Prostate gland (tissue), 2 donors: Measurements from ENCODE around the gene DST. TPM values are rescaled to one million over a fixed set of nuclear protein-coding genes. Genes with fewer than 3 reads are reported as not detected.

Experiments used
- DNase-seq: peaks from one replicate; pipeline ENCODE4 v3.0.0-alpha.2; 2019; ENCODE audit warnings: low spot score
- H3K27ac ChIP-seq, 2 donors: fragments of 200-600 bp; sonication (generic); 2 replicates each; pipeline ENCODE4 v1.5.1; 2017 to 2019
- H3K27me3 ChIP-seq: fragments of 200-600 bp; sonication (generic); replicated peaks from 2 replicates; pipeline ENCODE4 v1.5.1; 2019; ENCODE audit not compliant: insufficient read depth
- H3K36me3 ChIP-seq, 2 donors: fragments of 200-600 bp; sonication (generic); 1 replicate in 1 of 2; 2 replicates in 1 of 2; pipeline versions ENCODE4 v1.5.1 to v1.8.1; 2017 to 2019
- H3K4me1 ChIP-seq: fragments of 200-600 bp; sonication (generic); replicated peaks from 2 replicates; pipeline ENCODE4 v1.5.1; 2019
- H3K4me3 ChIP-seq, 2 donors: fragments of 200-600 bp; sonication (generic); 2 replicates each; pipeline ENCODE4 v1.5.1; 2017 to 2019
- H3K9me3 ChIP-seq: fragments of 200-600 bp; sonication (generic); 2 replicates; pipeline ENCODE4 v1.5.1; 2017
- POLR2A ChIP-seq: fragments of 450-650 bp; IDR thresholded peaks from one replicate; pipeline ENCODE4 v1.6.1; 2016; ENCODE audit warnings: antibody characterized with exemption, mild to moderate bottlenecking
- POLR2AphosphoS5 ChIP-seq: sonication (generic); formaldehyde crosslinking; IDR thresholded peaks from one replicate; pipeline ENCODE4 v1.6.1; 2017; ENCODE audit warnings: antibody characterized with exemption
- WGBS: methylation state at CpG from one replicate; pipeline ENCODE4 v1.1.5; 2018; 5-methylcytosine and 5-hydroxymethylcytosine counted together
- intact Hi-C: fragments of 100-400 bp; cut with DNase I; formaldehyde crosslinking; loops from one replicate; pipeline ENCODE4 v1.14.2; 2022
- total RNA-seq, 2 donors: library from RNA; depleted of rRNA; stranded (reverse); fragments of >200 nt; gene quantifications; one replicate each; pipeline ENCODE4 v1.1.0, GENCODE V29; 2016
- TF ChIP-seq, protein P1 (sequence below), 4 experiments: fragments of 200-600 bp in 2 of 4; fragments of 450-650 bp in 2 of 4; sonication (generic) in 2 of 4; IDR thresholded peaks; 1 replicate in 3 of 4; 2 replicates in 1 of 4; pipeline ENCODE4 v1.5.1; 2016 to 2019; ENCODE audit warnings: antibody characterized with exemption in 4 of 4, mild to moderate bottlenecking in 2 of 4, moderate library complexity in 2 of 4

The DST gene
- total RNA-seq, 2 donors from 2014 or later = 131 to 242 TPM

DNA sequence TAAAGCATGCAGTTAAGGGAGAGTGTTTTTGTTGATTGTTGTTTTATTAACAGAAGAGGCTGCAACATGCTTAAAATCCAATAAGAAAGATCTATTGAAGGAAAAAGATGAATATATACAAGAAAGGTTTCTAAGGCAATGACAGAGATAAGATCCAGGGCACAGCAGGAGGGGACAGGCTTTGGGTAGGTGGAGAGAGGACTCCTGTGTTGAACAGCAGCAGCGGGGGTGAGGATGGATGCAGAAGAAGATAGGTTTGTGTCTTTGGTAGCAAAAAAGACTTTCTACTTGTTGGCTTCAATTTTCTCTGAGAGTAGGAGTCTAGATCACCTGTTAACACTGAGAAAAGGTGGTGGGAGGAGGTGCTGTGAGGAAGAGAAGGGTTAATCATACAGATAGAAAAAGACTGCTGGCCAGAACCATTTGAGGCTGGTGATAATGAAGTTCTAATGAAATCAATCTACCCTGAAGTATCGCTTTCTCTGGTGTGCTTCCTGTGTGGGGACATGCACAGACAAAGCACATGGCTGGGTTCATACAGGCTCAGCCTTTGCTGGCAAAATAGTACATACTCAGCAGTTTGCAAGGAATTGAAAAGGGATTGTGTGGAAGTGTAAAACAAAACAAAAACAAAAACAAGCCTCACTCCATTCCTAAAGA is 17.2 kb upstream of the DST start:
- intact Hi-C loops = no loop called here
- no peaks in the 10 kb centered on the region for H3K27me3 ChIP-seq
- WGBS = 49% methylated on average over 2 of the region's 2 CpGs
- peak overlapping the region; percentile 19 to 41 for H3K27ac ChIP-seq
- DNase-seq = no peak
- no peak overlapping the region for H3K4me3 ChIP-seq
- no peaks in the 10 kb centered on the region for H3K4me1 ChIP-seq
- H3K9me3 ChIP-seq = no peaks in the 10 kb centered on the region
- TF ChIP-seq, protein P1, sequence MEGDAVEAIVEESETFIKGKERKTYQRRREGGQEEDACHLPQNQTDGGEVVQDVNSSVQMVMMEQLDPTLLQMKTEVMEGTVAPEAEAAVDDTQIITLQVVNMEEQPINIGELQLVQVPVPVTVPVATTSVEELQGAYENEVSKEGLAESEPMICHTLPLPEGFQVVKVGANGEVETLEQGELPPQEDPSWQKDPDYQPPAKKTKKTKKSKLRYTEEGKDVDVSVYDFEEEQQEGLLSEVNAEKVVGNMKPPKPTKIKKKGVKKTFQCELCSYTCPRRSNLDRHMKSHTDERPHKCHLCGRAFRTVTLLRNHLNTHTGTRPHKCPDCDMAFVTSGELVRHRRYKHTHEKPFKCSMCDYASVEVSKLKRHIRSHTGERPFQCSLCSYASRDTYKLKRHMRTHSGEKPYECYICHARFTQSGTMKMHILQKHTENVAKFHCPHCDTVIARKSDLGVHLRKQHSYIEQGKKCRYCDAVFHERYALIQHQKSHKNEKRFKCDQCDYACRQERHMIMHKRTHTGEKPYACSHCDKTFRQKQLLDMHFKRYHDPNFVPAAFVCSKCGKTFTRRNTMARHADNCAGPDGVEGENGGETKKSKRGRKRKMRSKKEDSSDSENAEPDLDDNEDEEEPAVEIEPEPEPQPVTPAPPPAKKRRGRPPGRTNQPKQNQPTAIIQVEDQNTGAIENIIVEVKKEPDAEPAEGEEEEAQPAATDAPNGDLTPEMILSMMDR (IDR thresholded peaks at IDR 0.05) = no peak
- TF ChIP-seq POLR2AphosphoS5 = no peak
- no peak for TF ChIP-seq POLR2A
- H3K36me3 ChIP-seq = no peaks in the 10 kb centered on the region

DNA sequence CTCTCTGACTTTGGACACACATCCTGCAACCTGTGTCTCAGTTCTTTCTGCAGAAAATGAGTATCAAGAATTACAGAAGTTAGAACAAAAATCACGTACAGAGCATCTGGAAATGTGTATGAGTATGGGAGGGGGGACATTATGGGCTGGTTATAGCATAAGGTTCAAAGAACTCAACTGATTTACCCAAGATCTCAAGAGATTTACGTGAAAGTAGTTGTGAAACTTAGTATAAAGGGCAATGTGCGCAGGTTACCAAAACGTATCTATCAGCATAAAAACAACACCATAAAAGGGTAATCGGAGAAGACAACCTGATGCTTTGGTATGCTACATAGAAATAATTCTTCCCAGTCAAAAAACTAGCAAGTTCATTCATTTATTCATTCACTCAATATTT is 15.6 kb upstream of the DST start:
- Histone ChIP-seq H3K9me3 (no peaks in the 10 kb centered on the region), H3K4me1 (no peaks in the 10 kb centered on the region), H3K27ac (no peak overlapping the region), H3K27me3 (no peaks in the 10 kb centered on the region), H3K36me3 (no peaks in the 10 kb centered on the region), H3K4me3 (no peak overlapping the region)
- WGBS = 89% methylated on average over 5 of the region's 5 CpGs
- intact Hi-C loops = no loop called here
- TF ChIP-seq POLR2AphosphoS5 (no peak), POLR2A (no peak)
- TF ChIP-seq, protein P1 (IDR thresholded peaks at IDR 0.05) = no peak
- DNase-seq = no peak

DNA sequence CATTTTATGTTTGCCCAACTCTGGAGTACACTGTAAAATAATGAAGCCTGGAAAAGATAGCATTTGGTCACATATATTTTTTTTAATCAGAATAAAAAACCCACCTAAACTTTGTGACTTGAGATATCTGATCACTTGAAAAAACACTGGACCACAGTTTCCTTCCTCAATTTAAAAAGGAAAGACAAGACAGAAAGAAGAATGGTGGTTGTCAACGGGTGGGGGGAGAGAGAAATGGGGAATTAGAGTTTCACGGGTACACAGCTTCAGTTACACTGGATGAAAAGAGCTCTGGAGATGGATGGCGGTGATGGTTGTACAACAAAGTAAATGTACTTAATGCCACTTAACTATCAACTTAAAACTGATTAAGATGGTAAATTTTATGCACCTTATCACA is 14.7 kb upstream of the DST start:
- intact Hi-C loops = no loop called here
- WGBS = 60% methylated on average over 3 of the region's 3 CpGs
- DNase-seq = no peak
- no peaks in the 10 kb centered on the region for H3K27me3 ChIP-seq
- no peaks in the 10 kb centered on the region for H3K9me3 ChIP-seq
- H3K27ac ChIP-seq = no peak overlapping the region
- TF ChIP-seq, protein P1 (IDR thresholded peaks at IDR 0.05) = no peak
- TF ChIP-seq POLR2A = no peak
- no peak for TF ChIP-seq POLR2AphosphoS5
- no peaks in the 10 kb centered on the region for H3K36me3 ChIP-seq
- no peaks in the 10 kb centered on the region for H3K4me1 ChIP-seq
- no peak overlapping the region for H3K4me3 ChIP-seq

DNA sequence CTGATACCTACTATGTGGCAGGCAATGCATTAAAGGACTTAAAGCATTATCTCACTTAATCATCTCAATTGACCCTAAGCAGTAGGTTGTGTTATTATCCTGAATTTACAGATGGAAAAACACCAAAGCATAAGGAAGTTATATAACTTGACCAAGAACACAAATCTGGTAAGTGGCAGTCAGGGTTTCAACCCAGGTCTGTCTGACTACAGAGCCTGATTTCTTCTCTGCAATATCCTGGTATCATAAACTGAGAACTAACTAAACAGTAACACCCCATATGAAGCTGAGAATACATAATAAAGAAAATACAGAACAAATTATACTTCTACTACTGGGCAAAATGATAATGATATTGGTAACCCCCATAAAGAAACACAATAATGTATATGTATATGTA is 13.8 kb upstream of the DST start:
- Histone ChIP-seq H3K36me3 (no peaks in the 10 kb centered on the region), H3K9me3 (no peaks in the 10 kb centered on the region)

DNA sequence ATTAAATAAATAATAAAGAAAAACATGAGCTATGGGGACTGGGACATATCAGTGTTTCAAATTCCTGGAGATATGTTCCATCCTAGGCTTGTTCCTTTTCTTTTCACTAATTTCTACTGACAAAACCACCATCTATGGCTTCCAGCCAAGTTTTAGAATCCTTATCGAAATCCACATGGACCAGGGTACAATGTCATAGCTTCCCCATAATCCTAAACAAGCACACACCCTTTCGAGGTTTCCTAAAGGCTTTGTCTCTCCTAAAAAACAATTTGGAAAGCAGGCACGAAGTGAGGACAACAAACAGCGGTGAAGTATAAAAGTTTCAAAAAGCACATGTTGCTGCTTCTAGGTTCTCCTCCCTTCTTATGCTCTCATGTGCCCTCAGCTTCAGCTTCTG is 13.3 kb upstream of the DST start:
- Histone ChIP-seq H3K27ac (no peak overlapping the region), H3K36me3 (no peaks in the 10 kb centered on the region), H3K9me3 (no peaks in the 10 kb centered on the region), H3K27me3 (no peaks in the 10 kb centered on the region), H3K4me3 (no peak overlapping the region), H3K4me1 (no peaks in the 10 kb centered on the region)
- intact Hi-C loops = no loop called here
- TF ChIP-seq POLR2A = no peak
- WGBS = 50% methylated on average over 4 of the region's 4 CpGs
- no peak for DNase-seq

More for the DNA sequence above, 13.8 kb upstream of the DST start:
- Histone ChIP-seq H3K27me3 (no peaks in the 10 kb centered on the region), H3K27ac (no peak overlapping the region), H3K4me3 (no peak overlapping the region), H3K4me1 (no peaks in the 10 kb centered on the region)
- intact Hi-C loops = no loop called here
- TF ChIP-seq POLR2A (no peak), POLR2AphosphoS5 (no peak)
- TF ChIP-seq, protein P1 (IDR thresholded peaks at IDR 0.05) = no peak
- no peak for DNase-seq
